GM18502 (cell line): ENCODE measurements around the gene FPR2.
"Not testable (repeated sequence)": the region's sequence is repeated elsewhere in the genome, so short reads cannot be mapped to it uniquely, and the experiment has no call there.

Source experiments
- ATAC-seq: cut with Tn5 transposase; IDR thresholded peaks from one replicate; pipeline ENCODE4 v1.9.1; 2021; ENCODE audit warnings: mild to moderate bottlenecking; ENCODE audit not compliant: unreplicated experiment, poor library complexity

The FPR2 gene

GRCh38 chr19:51760697-51761356 is at the start of gene FPR2:
Gene FPR2, plus strand, starts transcription at chr19:51761180. Its CDS starts 7,479 bp downstream, at chr19:51768659.
- no peak for ATAC-seq

DNA sequence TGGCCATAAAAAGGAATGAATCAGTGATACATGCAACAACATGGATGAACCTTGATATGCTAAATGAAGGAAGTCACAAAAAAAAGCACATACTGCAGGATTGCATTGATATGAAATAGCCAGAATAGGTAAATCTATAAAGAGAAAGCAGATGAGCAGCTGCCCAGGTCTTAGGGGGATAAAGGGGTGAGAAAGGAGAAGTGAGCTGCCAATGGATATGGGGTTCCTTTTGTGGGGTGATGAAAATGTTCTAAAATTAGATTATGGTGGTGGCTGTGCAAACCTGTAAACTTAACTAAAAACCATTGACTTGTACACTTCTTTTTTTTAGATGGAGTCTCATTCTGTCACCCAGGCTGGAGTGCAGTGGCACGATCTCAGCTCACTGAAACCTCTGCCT is 49.3 kb upstream of the FPR2 start:
- ATAC-seq = no peak

- no peak for ATAC-seq
Observed at GRCh38 chr19:51712461-51713081, 48.4 kb upstream of the FPR2 start.

DNA sequence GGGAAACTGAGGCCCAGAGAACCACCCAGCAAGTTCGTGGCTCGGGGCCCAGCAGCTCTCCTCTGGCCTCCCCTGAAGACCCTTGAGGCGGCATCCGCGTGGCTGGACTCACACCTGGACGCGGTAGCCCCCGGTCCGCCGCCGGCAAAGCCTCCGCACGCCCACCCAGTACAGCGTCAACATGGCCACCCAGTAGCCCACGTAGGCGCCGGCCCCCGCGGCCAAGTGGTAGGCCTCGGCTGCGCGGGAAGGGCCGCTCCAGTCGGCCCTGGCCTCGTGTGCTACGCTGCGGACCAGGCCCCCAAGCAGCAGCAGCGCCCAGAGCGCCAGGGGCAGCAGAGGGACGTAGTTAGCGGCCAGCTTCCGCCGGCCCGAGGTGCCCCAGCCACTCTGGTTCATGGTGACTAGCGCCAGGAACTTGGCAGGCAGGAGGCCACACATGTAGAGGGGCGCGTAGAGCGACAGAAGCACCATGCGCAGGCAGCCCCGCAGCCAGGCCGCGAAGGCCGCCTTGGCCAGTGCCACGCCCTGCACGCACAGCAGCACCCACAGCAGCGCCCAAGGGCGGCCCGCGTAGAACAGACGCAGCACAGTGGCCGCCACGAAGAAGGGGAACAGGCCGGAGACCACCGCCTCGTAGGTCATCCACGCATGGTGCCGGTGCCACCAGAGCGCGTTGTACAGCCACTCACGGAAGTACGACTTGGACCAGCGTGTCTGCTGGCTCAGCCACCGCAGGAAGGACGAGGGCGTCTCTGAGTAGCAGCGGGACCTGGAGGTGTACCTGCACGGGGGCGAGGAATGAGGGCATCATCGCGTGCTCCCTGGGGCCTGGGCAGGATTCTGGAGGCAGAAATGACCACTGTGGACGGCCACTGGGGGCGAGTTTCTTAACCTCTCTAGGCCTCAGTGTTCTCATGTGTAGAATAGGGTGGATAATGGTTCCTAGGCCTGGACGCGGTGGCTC is 47.4 kb upstream of the FPR2 start:
- no peak for ATAC-seq

- ATAC-seq = no peak
Observed at GRCh38 chr19:51714848-51715247, 46.1 kb upstream of the FPR2 start.

- no peak for ATAC-seq
Observed at GRCh38 chr19:51715850-51716249, 45.1 kb upstream of the FPR2 start.

DNA sequence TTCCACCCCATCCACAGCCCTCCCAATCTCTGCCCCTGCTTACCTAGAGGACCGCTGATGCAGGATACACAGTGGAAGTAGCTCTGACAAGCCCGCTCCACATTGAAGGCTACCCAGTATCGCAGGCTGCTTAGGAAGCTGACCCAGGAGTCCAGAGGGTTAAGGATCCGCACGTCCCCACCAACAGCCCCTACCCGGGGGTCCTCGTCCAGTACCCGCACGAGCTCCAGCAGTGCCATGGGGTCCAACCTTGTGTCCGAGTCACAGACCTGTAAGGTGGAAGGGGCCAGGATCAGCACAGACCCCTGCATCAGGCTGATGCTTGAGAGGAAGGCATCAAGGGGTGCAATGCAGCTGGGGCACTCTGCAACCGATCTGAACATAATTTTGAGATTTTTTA is 44.1 kb upstream of the FPR2 start:
- no peak for ATAC-seq

GRCh38 chr19:51719251-51719988 is 41.6 kb upstream of the FPR2 start:
- no peak for ATAC-seq

DNA sequence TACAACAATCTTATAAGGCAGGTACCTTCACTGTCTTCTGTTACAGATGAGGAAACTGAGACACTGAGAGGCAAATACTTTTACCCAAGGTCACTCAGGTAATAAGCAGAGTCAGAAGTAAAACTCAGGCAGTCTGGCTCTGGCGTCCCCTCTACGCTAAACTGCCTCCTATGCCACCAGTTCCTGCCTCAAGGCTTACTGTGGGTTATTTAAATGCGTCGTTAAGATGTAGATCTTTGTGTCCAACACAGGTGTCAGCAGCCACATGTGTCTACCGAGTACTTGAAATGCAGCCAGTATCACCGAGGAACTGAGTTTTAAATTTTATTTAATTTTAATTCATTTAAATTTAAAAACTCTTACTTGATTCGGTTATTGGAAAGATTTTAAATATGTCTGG is 39.1 kb upstream of the FPR2 start:
- ATAC-seq = no peak

DNA sequence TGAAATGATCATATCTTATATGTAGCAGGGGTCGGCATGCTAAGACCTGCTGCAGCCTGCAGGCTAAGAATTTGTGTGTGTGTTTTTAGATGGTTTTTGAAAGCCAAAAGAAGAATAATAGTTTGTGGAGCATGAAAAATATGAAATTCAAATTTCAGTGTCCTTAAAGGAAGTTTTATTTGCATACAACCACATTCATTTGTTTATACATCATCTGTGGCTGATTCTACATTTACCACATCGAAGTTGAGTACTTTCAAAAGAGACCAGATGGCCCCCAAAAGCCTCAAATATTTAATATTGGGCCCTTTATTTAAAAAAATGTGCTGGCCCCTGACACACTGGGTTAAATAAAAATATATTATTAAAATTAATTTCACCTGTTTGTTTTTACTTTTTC is 38.5 kb upstream of the FPR2 start:
- ATAC-seq = no peak

- no peak for ATAC-seq
Observed at GRCh38 chr19:51724543-51724942, 36.4 kb upstream of the FPR2 start.

DNA sequence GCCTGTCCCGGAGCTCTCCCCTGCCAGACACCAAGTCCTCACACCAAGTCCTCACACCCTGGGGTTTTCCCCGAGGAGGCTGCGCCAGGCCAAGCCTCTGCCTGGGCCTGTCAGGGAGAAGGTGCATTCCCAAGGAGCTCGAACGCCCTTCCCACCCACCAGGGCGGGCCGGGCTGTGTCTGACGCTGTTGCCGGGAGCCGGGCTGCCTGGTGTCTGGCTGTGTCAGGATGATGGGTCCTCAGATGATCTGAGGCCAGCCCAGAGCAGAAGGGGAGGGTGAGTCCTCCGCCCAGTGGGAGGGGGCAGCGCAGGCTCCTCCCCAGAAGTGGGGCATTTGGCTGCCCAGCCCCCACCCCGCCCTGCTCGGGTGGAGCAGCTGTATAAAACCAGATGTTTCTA is 34.9 kb upstream of the FPR2 start:
- no peak for ATAC-seq

DNA sequence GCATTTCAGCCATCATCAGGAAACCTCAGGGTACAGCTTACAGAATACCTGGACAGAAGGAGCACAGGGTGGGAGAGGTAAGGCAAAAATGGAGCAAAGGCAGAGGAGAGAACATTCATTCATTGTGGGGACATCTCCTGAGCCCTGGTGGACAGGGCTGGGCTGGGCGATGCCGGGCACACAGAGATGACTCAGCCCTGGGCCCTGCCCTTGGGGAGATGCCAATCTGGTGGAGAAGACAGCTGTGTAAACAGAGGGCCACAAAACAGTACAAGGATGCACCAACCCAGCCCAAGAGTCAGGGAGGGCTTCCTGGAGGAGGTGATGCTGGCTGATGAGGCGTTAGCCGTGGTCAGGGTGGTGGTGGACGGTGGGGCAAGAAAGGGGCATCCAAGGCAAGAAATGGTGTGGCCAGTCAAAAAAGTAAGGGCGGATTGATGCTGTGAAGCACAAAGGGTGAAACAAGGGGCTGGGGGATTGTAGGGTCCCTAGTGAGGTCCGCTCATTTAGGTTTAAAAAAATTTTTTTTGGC is 33.6 kb upstream of the FPR2 start:
- ATAC-seq = no peak

- ATAC-seq = no peak
Observed at GRCh38 chr19:51729781-51730180, 31.2 kb upstream of the FPR2 start.

GRCh38 chr19:51733742-51734522 is 27.0 kb upstream of the FPR2 start:
- no peak for ATAC-seq

- no peak for ATAC-seq
Observed at GRCh38 chr19:51735759-51736449, 25.1 kb upstream of the FPR2 start.

GRCh38 chr19:51737389-51737788 is 23.6 kb upstream of the FPR2 start:
- ATAC-seq = no peak

- ATAC-seq = no peak
Observed at GRCh38 chr19:51737924-51738323, 23.1 kb upstream of the FPR2 start.

DNA sequence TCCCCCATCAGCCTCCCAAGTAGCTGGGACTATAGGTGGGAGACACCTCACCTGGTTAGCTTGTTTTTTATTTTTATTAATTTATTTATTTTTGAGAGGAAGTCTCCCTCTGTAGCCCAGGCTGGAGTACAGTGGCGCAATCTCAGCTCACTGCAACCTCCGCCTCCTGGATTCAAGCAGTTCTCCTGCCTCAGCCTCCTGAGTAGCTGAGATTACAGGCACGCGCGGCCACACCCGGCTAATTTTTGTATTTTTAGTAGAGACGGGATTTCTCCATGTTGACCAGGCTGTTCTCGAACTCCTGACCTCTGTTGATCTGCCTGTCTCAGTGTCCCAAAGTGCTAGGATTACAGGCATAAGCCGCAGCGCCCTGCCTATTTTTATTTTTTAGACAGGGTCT is 22.5 kb upstream of the FPR2 start:
- not testable (repeated sequence) for ATAC-seq
